Adipocyte (in vitro differentiated cells): ENCODE results near the gene AFG3L2.
A peak's percentile ranks its signal among the peaks of the same experiment; 100 is the strongest.

ENCODE experiments used
- DNase-seq: peaks from one replicate; pipeline ENCODE4 v3.0.0-alpha.2; 2015; ENCODE audit warnings: low read depth
- H3K27me3 ChIP-seq: replicated peaks from 2 replicates; pipeline ENCODE4 v1.7.0; 2013; ENCODE audit warnings: mild to moderate bottlenecking, low read length, moderate library complexity; ENCODE audit not compliant: control insufficient read depth, insufficient read depth
- H3K36me3 ChIP-seq: 2 replicates; pipeline ENCODE4 v1.7.0; 2013; ENCODE audit warnings: low read length, mild to moderate bottlenecking, moderate library complexity; ENCODE audit not compliant: control insufficient read depth, insufficient read depth, severe bottlenecking
- H3K4me1 ChIP-seq: 2 replicates; pipeline ENCODE4 v1.7.0; 2013; ENCODE audit warnings: mild to moderate bottlenecking, low read length, moderate library complexity; ENCODE audit not compliant: control insufficient read depth, insufficient read depth
- H3K4me3 ChIP-seq: 2 replicates; pipeline ENCODE4 v1.7.0; 2013; ENCODE audit warnings: mild to moderate bottlenecking, low read length, moderate library complexity
- H3K9ac ChIP-seq: 2 replicates; pipeline ENCODE4 v1.7.0; 2013; ENCODE audit warnings: mild to moderate bottlenecking, low read length, moderate library complexity
- H3K9me3 ChIP-seq: 2 replicates; pipeline ENCODE4 v1.7.0; 2013; ENCODE audit warnings: mild to moderate bottlenecking, low read length, moderate library complexity; ENCODE audit not compliant: control insufficient read depth

The AFG3L2 gene

DNA sequence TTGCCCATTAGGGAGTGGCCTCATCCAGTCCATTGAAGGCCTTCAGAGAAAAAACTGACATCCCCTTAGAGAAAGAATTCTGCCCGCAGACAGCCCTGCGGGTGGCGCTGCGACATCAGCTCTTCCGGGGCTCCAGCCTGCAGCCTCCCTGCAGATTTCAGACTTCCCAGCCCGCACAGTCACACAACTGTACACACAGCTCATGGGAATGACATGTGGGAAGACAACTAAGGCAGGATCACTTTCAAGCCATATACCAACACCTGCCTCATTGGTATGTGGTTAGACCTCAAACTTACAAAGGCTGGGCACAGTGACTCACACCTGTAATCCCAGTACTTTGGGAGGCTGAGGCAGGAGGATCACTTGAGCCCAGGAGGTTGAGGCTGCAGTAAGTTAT, 93.8 kb downstream of the AFG3L2 start:
- Histone ChIP-seq H3K4me1 (peaks cover 38% of the 10 kb centered on the region), H3K9me3 (no peaks in the 10 kb centered on the region)
- DNase-seq: no peak

DNA sequence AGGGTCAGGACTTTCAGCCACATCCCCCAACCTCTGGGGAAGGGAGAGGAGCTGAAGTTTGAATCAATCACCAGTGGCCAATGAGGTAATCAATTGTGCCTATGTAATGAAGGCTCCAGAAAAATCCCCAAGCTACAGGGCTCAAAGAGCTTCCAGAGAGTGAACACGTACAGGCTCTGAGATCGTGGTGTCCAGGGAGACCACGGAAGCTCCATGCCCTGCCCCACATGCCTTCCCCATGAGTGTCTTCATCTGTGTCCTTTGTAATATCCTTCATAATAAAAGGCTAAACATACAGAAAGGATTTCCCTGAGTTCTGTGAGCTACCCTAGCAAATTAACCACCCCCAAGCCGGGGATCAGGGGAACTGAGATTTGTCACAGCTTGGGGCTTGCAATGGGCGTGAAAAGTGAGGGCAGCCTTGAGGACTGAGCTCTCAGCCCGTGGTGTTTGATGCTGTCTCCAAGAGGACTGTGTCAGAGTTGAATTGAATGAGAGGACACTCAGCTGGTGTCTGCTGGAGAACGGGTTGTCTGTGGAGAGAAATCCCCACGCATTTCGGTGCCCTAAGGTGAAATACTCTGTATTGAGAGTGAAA, 94.5 kb downstream of the AFG3L2 start:
- Histone ChIP-seq H3K27me3 (no peaks in the 10 kb centered on the region), H3K4me1 (peaks cover 39% of the 10 kb centered on the region), H3K4me3 (peak overlapping the region; percentile 36), H3K9ac (peak overlapping the region; percentile 65), H3K36me3 (no peaks in the 10 kb centered on the region), H3K9me3 (no peaks in the 10 kb centered on the region)
- peak; percentile 93 for DNase-seq

More for the DNA sequence above, 93.8 kb downstream of the AFG3L2 start:
- no peaks in the 10 kb centered on the region for H3K36me3 ChIP-seq
- no peaks in the 10 kb centered on the region for H3K27me3 ChIP-seq
- no peak overlapping the region for H3K4me3 ChIP-seq
- H3K9ac ChIP-seq: peak overlapping the region; percentile 65

DNA sequence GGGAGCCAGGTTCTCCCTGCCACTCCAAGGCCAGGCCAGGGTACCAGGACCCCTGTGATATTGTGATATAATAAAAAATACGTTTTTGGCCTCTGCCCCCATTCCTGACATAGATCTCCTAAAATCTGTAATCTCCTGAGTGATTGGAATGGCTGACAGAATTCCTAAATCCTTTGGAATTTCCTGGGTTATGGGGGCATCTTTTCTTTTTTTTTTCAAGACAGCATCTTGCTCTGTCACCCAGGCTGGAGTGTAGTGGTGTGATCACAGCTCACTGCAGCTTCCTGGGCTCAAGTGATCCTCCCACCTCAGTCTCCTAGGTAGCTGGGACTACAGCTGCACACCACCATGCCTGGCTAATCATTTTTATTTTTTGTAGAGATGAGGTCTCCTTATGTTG, 95.2 kb downstream of the AFG3L2 start:
- Histone ChIP-seq H3K9me3 (no peaks in the 10 kb centered on the region), H3K36me3 (no peaks in the 10 kb centered on the region), H3K4me1 (peaks cover 39% of the 10 kb centered on the region), H3K9ac (peak overlapping the region; percentile 65), H3K27me3 (no peaks in the 10 kb centered on the region), H3K4me3 (no peak overlapping the region)
- DNase-seq: no peak

DNA sequence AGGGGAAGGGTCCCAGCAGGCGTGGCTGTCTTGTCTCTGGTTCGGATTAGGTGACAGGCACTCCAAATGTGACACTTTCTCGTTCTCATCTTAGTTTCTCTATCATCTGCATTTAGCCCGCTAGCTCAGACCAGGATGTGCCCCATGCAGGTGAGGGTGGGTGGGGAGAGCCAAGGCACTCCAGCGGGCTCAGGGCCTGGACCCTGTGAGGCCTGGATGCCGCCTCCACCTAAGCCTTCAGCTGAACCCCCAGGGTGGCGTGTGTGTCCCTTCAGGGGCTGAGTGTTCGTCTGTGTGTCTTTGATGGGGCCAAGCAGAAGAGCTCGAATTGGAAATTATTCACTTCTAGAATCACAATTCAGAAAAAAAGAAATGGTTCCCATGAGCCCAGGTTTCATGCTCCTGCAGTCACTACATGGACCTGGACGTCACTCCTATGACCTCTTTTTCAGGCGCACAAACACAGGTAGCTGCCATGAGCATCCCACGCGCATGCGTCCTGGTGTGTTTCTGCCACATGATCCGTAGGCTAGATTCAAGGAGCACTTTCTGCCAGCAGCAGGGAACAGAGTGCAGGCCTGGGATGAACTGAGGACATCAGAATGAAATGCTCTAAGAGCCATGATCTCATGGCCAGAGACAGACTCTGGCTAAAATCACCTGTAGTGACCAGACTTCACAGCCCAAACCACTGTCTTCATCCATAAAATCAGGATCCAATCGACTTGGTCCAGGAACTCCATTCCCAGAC, 97.1 kb downstream of the AFG3L2 start:
- no peak for DNase-seq
- Histone ChIP-seq H3K27me3 (no peaks in the 10 kb centered on the region), H3K36me3 (no peaks in the 10 kb centered on the region), H3K9ac (peak overlapping the region; percentile 97), H3K4me1 (peaks cover 39% of the 10 kb centered on the region), H3K4me3 (peak overlapping the region; percentile 80), H3K9me3 (no peaks in the 10 kb centered on the region)
